Activated T-cell treated with anti-CD3 and anti-CD28 coated beads for 1 hour (primary cell): ENCODE measurements around the gene NCSTN.

ENCODE experiments used
- DNase-seq: peaks from one replicate; pipeline ENCODE4 v3.0.0-alpha.2; 2020; ENCODE audit warnings: low read depth

NCSTN gene

DNA sequence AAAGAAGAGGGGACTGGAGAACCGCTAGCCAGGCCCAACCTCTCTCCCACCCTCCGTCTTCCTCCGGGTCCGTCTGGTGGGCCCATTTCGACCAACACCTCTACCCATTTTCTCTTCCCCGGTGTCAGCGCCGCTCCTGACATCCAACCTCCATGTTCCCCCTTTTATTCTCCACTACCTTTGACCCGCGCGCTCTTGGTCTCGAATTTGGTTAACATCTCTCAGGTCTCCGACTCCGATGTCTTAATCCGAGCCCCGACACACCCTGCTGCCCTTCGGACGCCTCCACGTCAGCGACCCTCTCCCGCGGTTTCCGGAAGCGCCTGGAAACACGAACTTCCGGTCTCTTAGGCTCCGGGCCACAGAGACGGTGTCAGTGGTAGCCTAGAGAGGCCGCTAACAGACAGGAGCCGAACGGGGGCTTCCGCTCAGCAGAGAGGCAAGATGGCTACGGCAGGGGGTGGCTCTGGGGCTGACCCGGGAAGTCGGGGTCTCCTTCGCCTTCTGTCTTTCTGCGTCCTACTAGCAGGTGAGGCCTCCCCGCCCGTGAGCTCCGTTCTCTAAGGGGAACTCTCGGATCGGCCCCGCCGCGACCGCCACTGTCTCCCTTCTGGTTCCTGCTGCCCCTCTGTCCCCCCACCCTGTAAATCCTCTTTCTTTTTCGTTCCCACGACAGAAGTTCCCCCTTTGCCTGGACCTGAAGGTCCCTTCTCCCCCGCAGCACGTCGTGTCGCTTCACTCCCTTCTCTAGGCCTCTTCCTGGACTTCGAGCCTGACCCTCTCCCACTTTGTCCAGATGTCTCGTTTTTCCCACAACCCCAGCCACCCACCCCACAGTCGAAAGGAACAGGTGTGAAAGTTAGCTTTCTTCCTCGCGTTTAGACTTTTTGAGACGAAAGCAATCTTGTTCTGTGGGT is at the start of gene NCSTN, which contains the start of gene COPA:
NCSTN (plus strand) TSS at position 431 of the 917 bp plus-strand sequence; CDS start at position 445, 14 bp downstream.
COPA (minus strand) TSS at position 298 of the 917 bp plus-strand sequence; CDS start at position 218, 80 bp downstream.
- DNase-seq, result peak; percentile 76

DNA sequence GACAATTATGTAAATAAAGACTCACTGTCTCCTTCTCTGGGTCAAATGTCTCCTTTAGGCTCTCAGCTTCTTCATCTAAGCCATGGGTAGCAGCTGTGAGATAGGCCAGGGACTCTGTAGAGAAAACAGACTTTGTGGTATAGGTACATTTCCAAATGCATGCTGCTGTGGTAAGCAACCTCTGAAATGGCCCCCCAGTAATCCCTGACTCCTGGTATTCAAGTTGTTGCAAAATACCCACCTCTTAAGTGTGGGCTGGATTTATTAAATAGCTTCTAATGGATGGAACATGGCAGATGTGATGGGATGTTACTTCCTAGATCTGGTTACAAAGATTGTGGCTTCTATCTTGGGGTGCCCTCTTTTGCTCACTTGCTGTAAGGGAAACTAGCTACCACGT is 47.1 kb upstream of the NCSTN start:
- no peak for DNase-seq

DNA sequence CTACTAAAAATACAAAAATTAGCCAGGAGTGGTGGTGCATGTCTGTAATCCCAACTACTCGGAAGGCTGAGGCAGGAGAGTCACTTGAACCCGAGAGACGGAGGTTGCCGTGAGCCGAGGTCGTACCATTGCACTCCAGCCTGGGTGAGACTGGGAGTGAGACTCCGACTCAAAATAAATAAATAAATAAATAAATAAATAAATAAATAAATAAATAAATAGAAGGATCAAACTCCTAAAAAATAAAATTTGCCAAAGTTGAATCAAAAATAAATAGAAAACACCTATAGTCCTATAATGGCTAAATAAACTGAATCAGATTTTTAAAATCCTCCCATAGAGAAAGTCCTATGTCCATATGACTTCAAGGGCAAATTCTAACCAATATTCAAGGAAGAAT is 43.0 kb upstream of the NCSTN start:
- no peak for DNase-seq

DNA sequence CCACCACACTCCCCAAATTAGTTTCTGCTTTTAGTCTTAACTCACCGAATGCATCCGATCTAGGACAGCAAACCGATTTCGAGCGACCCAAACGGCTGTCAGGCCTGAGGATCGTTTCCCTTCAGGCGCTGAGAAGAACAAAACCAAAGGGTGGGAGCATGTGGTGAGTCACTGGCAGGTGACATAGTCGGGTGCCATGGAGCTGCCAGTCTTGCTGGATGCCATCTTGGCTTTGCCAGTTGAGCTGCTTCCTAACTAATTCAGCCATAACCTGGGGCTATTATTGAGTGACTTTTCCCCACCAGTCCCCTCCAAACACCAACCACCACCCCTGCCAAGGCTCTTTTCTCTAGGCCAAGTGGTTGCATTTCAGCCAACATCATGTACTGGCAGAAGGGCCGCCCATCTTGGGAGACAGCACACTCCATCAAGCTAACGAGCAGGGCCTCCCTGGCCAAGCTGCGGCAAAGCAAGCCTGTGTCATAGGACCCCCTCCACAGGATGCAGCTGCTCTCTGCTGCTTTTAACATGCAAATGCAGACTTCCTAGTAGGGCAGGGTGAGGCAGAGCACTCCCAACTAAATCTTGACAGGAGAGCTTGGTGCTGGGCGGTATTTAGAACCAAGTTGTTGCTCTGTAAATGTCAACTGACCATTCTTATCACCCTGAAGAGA is 35.9 kb upstream of the NCSTN start:
- no peak for DNase-seq

DNA sequence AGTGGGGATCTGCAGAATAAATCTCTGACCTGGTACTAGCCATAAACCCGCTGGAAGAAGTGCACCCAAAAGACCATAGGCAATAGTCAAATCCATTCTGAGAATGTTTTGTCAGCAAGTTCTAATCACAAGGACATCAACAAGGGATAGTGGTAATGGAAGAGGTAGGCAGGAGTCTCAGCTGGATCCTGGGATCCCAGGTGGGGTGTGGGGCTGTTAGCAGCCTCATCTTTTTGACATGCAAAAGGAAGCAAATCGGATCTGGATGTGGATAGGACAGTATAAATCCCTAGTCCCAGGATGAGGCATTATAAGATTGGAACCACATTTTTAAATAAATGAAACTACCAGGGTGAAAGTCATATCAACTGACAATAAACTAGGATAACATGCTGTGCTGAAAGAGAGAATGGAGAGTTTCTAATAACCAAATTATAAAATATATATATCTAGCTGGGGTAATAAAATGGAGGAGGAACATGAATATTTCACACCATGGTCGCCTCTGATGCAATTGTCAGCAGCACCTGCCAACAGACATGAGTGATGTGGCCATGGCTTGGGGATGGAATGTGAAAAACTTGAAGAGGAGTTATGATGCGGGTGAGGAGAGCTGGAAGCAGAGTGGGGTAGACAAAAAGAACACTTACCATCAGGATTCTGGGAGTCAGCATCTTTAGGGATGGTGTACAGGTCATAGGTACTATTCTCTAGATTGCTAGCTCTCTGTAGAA is 34.6 kb upstream of the NCSTN start:
- DNase-seq, result no peak

DNA sequence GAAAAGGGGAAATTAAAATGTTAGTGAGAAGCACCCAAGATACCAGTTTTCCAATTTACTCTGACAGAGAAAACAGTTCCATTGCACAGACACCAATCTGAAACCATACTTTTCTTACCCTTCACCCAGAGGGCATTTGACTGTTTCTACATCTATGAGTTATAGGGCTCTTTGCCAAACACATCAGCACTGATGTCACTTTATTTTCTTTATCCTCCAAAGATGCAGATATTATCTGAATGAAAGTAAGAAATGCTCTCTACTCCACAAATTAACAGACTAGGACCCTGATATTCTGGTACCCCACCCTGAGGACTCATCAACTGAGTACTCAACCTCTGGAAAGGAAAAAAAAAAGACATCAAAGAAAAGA is 34.0 kb upstream of the NCSTN start:
- no peak for DNase-seq

DNA sequence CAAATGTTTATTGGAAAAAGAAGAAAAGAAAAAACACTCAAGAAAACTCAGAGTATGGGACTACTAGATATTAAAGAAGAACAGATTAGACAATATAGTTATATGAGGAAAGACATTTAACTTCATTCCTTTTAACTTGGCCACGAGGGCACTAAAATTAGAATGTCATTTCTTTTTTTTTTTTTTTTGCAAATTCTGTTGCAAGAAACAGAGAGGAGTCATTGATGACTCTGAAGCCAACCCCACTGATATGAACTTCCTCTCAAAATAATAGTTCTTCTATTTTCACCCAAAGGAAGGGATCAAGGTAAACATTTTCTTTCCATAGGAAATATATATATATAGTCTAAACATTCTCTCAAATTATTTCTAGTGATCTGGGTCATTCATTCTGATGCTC is 33.6 kb upstream of the NCSTN start:
- no peak for DNase-seq

DNA sequence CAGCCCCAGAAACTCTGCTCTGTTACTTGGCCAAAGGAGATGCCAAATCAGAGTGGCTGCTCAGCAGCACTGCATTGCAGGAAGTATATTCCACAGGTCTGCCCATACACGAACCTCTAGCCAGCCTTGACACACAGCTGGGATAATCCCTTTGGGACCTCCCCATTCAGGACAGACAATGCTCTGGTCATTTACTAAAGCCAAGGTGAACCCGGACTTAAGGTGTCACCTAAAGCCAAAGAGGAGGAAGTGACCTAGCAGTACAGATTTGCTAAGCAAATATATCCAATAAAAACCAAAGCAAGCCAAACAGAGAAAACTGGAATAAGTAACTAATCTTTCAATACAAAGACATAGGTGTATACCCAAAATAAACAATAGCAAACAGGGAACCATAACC is 27.8 kb upstream of the NCSTN start:
- no peak for DNase-seq

DNA sequence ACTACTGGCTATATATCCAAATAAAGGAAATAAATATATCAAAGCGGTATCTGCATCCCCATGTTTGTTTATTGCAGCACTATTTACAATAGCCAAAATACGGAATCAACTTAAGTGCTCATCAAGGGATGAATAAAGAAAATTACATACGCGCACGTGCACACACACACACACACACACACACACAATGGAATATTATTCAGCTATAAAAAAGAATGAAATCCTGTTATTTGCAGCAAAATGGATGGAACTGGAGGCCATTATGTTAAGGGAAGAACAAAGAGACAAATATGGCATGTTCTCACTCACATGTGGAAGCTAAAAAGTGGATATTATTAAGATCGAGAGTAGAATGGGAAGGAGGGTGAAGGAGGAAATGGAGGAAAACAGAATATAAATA is 20.4 kb upstream of the NCSTN start:
- no peak for DNase-seq

DNA sequence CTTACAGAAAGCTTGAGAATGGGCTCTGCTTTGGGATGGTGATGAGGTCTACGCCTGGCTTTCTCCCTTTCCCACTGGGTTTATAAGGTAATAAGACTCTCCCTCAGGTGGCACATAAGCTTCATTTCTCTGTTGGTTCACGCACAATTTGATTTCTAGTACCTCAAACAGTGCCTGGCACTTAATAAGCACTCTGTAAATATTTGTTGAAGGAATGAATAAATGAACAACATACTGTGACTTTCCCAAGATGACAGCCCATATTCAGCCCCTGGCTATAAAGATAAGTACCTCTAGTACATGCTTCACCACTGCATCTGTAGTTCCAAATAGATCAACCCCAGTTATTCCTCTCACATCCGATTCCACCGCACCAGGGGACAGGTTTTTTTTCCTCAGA is 17.9 kb upstream of the NCSTN start:
- DNase-seq, result no peak

DNA sequence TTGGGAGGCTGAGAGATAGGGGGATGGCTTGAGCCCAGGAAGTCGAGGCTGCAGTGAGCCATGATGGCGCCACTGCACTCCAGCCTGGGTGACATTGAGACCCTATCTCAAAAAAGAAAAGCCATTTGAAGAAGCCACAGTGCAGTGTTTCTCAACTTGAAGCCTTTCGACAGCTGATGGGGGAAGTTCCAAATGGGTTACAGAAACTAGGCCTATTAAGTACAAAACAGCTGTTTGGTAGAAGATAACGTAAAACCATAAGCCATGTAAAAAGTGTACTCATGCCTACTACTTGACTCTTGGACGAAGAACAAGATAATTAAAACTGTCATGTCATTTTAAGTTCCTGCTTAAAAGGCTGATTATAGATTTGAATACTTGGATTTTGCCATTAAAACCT is 16.8 kb upstream of the NCSTN start:
- DNase-seq, result no peak

DNA sequence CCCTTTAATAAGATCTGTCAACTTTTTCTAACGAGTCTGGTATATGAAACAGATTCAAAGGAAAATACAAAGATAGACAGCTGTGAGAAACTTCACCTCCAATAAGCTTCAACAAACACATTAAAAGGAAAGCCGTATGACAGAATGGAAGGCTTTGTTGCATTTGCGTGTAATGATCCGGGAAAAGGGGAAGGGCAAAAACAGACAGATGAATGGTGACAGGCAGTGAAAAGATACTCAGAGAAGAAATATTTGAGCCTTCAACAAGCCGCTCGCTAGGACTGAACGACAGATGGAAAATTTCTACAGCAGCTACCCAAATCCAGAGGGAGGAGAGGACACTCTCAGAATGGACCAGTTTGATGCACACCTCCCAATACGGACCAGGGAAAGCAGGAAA is 15.0 kb upstream of the NCSTN start:
- DNase-seq, result no peak

DNA sequence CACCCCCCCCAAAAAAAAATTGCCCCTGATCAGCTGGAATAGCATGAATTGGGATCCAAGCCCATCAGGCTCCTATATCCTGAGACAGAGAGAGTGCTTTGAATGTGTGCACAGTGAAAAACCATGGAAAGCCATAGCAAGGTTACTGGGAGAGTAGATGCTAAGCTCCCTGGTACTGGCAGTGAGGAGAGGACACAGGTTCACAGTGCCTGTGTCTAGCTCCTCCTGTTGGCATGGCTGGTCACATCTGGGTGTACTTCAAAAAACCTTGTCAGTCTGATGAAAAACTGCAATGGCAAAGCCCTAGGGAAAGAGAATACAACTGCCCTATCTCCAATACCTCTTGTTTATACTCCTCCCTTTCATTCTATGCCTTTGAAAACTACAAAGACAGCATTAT is 13.1 kb upstream of the NCSTN start:
- DNase-seq, result no peak

DNA sequence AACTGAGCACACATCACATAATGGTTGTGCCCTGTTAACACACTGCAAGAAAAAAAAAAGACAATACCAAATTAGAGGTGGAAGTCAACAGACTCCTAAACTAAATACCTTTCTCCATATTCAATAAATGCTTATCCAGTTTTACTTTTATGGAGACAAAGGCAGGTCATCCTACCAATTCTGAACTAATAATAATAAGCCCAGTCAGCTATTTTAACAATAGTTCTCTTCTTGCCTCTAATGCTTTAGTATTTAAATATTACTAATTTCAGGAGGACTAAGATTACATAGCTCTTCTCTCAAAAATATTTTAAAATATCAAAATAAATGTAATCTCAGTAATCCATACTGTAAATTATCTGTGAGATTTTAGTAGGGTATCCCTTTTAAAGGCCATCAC is 10.7 kb upstream of the NCSTN start:
- no peak for DNase-seq

DNA sequence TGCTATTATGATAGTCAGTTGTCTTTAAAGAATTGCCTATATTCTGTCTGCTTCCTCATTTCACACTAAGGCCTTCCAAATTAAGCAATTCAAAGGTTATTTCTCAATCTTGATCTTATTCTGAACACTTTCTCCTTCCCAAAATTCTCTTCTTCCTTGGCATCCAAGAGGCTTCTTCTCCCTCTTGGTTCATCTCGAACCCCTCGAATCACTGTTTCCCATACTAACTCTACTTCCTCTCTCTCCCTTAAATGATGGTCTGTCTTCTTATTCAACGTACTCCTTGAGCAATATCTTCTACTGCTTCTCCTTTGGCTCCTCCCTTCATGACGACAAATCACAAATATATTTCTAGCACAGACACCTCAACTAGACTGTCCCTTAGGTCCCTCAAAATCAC is 4.6 kb upstream of the NCSTN start:
- no peak for DNase-seq

DNA sequence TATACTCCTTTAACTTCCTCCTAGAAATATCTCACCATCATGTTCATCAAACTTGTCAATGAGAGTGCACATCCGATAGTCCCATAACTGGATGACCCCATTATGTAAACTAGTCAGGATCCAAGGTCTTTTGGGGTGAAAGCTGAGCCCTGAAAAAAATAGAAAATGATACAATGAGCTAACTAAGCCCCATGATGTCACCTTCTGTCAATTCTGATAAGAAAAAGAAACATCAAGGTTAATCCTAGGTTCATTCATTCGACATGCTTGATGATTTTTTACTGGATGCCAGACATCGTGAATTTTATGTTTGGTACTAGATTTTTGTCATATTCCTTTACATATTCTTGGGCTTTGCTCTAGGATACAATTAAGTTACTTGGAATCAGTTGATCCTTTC is 3.0 kb upstream of the NCSTN start:
- DNase-seq, result no peak

DNA sequence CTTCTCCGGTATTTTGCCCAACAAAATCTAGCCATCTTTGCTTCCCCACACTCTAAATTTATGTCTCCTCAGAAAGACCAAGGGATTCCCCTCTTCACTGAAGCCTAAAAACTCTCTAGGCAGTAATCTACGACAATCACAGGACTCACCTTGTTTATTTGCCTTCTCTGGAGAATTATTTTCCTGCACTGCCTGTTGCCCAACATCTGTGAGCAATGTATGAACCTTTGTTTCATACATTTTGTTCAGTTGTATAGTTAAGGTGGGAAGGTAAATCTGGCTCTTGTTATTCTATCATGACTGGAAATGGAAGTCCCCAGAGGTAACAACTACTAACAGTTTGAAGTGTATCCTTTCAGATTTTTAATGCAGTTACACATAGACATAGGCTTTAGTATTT is 2.3 kb upstream of the NCSTN start:
- DNase-seq, result no peak

DNA sequence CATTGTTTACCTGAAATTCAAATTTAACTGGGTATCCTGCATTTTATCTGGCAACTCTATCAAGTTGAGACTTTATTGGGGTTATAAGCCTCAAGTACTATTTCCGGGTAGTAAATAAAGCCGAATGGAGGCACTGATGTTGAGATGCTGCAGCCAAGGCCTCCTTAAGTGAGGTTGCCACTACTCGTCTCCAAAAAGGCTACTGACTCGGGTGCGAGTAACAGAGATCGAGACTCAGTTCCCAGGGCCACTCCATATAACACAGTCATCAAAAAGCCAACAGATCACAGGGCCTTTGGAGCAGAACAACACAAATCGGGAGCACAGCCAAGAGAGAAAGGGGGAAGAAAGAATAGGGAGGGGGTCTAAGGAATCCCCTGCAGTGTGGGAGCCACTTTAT is 657 bp upstream of the NCSTN start:
- no peak for DNase-seq

DNA sequence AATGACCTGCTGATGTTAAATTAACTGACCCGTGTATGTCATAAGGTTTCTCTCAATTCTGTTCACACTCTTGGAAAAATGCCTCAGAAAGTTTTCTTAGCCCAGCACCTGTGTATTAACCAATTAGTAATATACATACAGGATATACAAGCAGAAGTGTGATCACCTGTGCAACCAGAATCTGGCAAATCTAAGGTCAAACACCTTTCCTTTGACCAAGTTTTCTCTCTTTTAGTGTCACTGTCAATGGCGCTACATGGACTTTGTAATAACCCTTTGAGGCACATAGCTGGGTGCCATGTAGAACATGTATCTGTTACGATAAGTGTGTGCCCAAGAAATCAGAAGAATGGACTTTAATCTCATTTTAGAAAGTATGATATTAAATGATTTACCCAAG is 1.1 kb downstream of the NCSTN start:
- DNase-seq, result no peak

DNA sequence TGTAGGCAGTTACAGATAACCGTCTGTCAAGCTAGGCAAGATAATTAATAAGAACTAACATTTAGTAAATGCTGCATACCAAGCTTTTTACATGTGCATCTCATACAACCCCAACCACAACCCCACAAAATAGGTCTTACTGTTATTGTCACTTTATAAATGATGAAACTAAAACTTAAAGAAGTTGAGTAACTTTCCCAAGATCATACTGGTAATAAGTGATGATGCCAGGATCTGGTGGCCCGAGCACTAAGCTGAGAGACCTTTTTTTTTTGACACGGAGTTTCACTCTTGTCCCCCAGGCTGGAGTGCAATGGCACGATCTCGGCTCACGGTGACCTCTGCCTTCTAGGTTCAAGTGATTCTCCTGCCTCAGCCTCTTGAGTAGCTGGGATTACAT is 1.8 kb downstream of the NCSTN start:
- DNase-seq, result no peak

DNA sequence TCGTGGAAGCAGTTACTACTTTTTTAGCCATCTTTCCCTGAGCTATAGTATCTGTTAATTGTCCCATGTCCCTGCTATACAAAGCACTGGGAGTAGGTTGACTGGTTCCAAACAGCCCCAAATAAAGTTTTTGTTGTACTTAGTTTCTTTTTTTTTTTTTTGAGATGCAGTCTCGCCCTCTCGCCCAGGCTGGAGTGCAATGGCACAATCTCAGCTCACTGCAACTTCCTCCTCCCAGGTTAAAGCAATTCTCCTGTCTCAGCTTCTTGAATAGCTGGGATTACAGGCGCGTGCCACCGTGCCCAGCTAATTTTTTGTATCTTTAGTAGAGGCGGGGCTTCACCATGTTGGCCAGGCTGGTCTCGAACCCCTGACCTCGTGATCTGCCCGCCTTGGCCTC is 3.3 kb downstream of the NCSTN start:
- DNase-seq, result no peak

DNA sequence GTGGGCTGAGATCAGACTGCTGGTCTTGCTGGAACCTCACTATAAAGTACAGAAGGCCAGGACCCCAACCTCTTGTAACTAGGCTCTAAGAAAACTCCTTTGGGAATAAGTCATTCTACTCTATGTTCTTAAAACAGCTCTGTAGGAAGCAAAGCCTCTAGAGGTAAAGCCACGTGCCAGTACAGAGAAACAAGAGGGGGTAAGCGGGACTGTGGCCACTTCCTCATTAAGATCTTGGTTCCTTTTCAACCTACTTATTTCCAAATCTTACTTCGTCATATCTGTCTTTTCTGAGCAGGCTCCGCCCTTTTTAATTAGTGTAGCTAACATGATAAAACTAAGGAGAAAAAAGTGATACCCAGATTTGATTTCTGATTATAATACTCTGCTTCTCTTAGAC is 3.8 kb downstream of the NCSTN start:
- no peak for DNase-seq

DNA sequence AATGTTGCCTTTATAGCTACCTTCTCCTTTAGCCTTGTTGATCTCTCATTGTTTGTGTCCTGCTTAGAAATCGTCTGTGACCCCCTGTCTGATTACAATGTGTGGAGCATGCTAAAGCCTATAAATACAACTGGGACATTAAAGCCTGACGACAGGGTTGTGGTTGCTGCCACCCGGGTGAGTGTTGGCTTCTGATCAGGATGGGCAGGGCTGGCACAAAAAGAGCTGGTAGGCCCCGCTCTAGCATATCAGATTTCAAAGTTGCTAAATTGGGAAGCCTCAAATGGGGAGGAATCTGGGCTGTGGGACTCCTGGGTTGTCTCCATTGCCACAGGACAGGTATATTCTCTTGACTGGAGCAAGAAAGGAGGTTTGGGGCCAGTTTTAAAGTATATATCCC is 8.4 kb downstream of the NCSTN start:
- DNase-seq, result no peak
